Activated naive CD4-positive, alpha-beta T cell treated with anti-CD3 and anti-CD28 coated beads, Interleukin-2, amount 10 ng/mL, durations not matched to agents 7 days and 5 days (primary cell): ENCODE results near the gene HYDIN.

ENCODE experiments used
- CTCF ChIA-PET: fragments of 350-600 bp; sonication (Branson Sonifier 250); formaldehyde crosslinking; loops from one replicate; lab custom pipeline; 2021; ENCODE audit warnings: antibody characterized with exemption; lab: Charles Lee
- DNase-seq: peaks from one replicate; pipeline ENCODE4 v3.0.0-alpha.2; 2020
- H3K27ac Mint-ChIP-seq: one replicate; pipeline ENCODE4 v1.8.0; 2021; ENCODE audit warnings: mild to moderate bottlenecking, moderate library complexity, mixed read lengths
- H3K27me3 Mint-ChIP-seq: one replicate; pipeline ENCODE4 v1.8.0; 2021; ENCODE audit warnings: mild to moderate bottlenecking, mixed read lengths
- H3K36me3 Mint-ChIP-seq: one replicate; pipeline ENCODE4 v1.8.0; 2021; ENCODE audit warnings: mixed read lengths
- H3K4me1 Mint-ChIP-seq: one replicate; pipeline ENCODE4 v1.8.0; 2021; ENCODE audit warnings: mixed read lengths
- H3K4me3 Mint-ChIP-seq: one replicate; pipeline ENCODE4 v1.8.0; 2021; ENCODE audit warnings: mild to moderate bottlenecking, moderate library complexity, mixed read lengths
- H3K9me3 Mint-ChIP-seq: one replicate; pipeline ENCODE4 v1.8.0; 2021; ENCODE audit warnings: mixed read lengths

Gene HYDIN

DNA sequence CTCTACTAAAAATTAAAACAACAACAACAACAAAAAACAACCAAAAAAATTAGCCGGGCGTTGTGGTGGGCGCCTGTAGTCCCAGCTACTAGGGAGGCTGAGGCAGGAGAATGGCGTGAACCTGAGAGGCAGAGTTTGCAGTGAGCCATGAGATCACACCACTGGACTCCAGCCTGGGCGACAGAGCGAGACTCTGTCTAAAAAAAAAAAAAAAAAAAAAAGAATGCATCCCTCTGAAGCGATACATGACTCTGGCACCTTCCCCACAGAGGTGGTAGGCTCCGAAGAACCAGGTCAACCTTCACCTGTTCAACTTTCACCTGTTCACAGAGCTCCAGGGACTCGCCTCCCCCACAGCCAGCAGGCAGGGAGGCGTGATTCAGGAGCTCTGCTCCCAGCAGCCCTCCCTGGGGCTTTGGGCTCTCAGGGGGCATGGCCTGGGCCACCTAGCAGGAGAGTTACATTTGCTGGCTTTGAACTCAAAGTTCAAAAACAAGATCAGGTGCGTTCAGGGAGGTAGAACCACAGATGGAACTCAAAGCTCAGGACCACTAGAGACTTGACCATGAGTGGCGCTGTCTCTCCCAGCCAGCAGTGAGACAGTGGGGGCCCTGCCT is 435.1 kb downstream of the HYDIN start:
- Mint-ChIP-seq H3K4me1 (peaks cover 27% of the 10 kb centered on the region), H3K36me3 (no peaks in the 10 kb centered on the region)
- CTCF ChIA-PET = no interaction called here

GRCh38 chr16:70793851-70794502 is 436.5 kb downstream of the HYDIN start:
- CTCF ChIA-PET = no interaction called here
- no peak for DNase-seq
- Mint-ChIP-seq H3K27me3 (no peaks in the 10 kb centered on the region), H3K27ac (no peak overlapping the region), H3K36me3 (no peaks in the 10 kb centered on the region), H3K9me3 (no peaks in the 10 kb centered on the region), H3K4me3 (no peak overlapping the region), H3K4me1 (peaks cover 13% of the 10 kb centered on the region)

More for the DNA sequence above, 435.1 kb downstream of the HYDIN start:
- H3K27ac Mint-ChIP-seq = no peak overlapping the region
- no peak overlapping the region for H3K4me3 Mint-ChIP-seq
- no peaks in the 10 kb centered on the region for H3K9me3 Mint-ChIP-seq
- H3K27me3 Mint-ChIP-seq = no peaks in the 10 kb centered on the region
- no peak for DNase-seq

DNA sequence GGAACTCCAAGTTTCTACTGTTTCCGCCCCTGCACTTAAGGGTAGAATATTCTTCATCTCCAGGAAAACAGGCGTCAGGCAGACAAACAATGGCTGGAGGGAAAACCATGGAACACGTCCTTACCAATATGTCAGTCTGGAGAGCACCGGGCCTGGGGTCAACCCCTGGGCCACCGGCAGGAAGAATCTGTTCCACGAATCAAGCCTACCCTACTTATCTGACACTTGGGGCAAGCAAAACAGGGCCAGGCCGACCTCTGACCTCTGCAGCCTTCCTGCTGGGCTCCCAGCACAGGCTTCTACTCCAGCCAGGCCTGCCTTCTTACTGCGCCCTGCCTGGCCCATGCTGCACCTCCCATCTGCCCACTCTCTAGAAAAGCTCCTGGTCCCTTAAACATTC is 439.7 kb downstream of the HYDIN start:
- no peaks in the 10 kb centered on the region for H3K27me3 Mint-ChIP-seq
- peaks cover 2% of the 10 kb centered on the region for H3K4me1 Mint-ChIP-seq
- DNase-seq = no peak
- H3K36me3 Mint-ChIP-seq = no peaks in the 10 kb centered on the region
- H3K27ac Mint-ChIP-seq = no peak overlapping the region
- CTCF ChIA-PET = no interaction called here
- H3K4me3 Mint-ChIP-seq = no peak overlapping the region
- H3K9me3 Mint-ChIP-seq = no peaks in the 10 kb centered on the region

DNA sequence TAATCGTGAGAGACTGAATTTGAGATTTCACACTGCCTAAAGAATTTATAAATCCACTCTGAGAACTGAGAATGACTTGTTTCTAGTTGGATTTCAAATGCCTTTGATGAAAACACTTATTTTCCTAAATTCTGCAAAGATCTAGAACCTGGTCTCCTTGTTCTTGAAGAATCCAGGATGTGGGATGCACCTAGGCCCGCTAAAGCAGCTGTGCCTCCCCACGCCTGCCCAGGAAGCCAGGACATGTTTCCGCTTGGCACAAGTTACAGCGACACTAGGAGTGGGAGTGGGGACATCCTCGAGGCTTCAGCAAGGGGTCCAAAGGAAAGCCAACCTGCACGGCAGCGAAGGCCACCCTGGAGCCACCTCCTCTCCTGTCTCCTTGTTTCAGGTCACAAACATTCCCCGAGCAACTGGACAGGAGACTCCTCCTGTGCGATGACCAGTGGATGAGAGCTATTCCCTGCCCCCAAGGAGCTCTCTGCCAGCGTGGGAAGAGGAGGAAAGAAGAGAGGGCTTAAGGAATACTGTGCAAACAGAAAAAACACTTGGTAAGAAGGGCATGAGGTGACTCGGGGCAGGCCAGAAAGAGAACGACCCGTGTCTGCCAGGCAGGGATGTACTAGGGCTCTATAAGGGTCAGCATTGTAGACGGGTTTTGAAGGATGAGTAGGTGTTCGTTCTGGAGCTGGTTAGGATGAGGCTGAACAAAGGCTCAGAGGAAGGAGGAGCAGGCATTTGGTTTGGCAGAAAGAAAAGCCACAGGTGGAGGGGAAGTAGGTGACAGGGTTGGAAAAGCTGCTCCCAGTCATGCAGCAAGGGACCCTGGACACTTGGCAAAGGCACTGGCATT is 440.7 kb downstream of the HYDIN start:
- CTCF ChIA-PET = interaction anchor here (0.6 kb wide), 1 partner anchor 448 kb away, joined by 3 read pairs; no protein-coding TSS in a partner anchor
- Mint-ChIP-seq H3K36me3 (peaks cover 3% of the 10 kb centered on the region), H3K27ac (peak overlapping the region; percentile 2), H3K9me3 (no peaks in the 10 kb centered on the region), H3K27me3 (no peaks in the 10 kb centered on the region), H3K4me1 (peaks cover 2% of the 10 kb centered on the region), H3K4me3 (no peak overlapping the region)
- DNase-seq = no peak

- Mint-ChIP-seq H3K4me3 (no peak overlapping the region), H3K36me3 (peaks cover 10% of the 10 kb centered on the region), H3K4me1 (no peaks in the 10 kb centered on the region), H3K27ac (no peak overlapping the region), H3K9me3 (no peaks in the 10 kb centered on the region), H3K27me3 (no peaks in the 10 kb centered on the region)
- no peak for DNase-seq
- CTCF ChIA-PET = no interaction called here
These were observed 441.6 kb downstream of the HYDIN start for GRCh38 chr16:70788668-70789594.

DNA sequence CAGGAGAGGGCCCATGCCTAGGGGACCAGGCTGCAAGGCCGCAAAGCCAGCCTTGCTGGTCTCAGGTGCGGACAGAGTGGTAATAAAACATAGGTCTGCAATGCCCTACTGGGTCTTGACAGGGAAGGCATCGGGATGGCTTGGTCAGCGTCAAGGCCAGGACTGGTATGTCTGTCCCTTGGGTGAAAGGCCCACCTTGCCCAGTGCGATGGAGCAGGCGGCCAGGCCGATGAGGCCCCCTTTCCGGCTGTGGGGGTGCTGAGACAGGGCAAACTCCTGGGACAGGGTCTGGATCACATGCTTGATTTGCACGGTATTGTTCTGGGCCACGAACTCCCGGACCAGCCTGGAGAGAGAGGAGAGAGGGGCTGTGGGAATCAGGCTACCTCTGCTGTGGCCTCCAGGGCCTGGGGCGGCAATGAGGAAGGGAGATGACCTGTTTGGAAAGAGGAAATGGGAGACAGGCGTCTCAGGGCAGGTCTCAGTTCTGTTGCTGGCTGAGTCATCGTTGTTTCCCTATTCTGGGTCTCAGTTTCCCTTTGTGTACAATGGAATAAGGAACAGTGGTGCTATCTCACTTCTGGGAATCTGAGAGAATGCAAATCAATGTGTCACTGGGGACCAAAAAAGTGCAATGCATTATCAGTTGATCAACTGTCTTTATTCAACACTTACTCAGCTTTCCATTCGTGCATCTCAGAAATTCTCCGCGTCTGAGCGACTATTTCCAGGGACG is 444.3 kb downstream of the HYDIN start:
- no peak overlapping the region for H3K4me3 Mint-ChIP-seq
- CTCF ChIA-PET = interaction anchor here (1.4 kb wide), 1 partner anchor 15 kb away, joined by 6 read pairs; no protein-coding TSS in a partner anchor
- H3K4me1 Mint-ChIP-seq = no peaks in the 10 kb centered on the region
- no peak overlapping the region for H3K27ac Mint-ChIP-seq
- H3K27me3 Mint-ChIP-seq = no peaks in the 10 kb centered on the region
- DNase-seq = no peak
- H3K9me3 Mint-ChIP-seq = no peaks in the 10 kb centered on the region
- H3K36me3 Mint-ChIP-seq = peaks cover 36% of the 10 kb centered on the region

DNA sequence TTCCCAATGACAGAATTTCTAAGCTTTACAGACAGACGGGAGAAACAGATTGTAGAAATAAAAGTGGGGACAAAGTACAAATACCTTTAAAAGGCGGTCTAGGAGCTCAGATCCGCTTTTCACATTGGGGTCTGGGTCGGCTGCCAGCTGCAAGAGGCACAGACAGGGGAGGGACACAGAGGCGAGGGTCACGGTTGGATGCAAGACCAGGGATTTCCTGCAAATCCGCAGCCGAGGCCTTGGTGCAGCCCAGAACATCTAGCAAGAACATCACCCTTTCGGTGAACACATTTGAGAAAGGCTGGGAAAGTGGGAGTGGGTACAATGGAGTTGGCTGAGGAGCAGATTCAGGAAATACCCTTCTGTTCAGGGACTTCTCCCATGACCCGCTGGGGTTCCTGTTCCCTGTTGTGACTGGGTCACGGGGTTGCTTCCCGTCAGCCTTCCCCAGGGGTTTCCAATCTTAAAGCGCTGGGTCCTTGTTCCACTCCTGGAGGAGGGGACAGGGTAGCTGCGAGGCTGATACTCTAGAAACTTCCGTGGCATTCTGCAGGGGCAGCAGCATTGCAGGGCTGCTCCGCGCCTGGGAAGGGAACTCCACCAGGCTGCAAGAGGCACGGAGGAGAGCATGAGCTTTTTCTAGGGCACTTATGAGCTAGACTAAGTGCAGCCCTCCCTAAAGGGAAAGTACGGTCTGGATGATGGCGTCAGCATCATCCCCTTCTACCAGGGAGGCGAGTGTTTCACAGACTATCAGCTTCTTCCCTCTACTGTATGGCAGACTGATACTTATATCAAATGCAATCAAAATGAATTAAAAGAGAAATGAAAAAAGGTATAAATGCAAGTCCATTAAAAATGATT is 445.6 kb downstream of the HYDIN start:
- H3K27ac Mint-ChIP-seq = no peak overlapping the region
- no peaks in the 10 kb centered on the region for H3K9me3 Mint-ChIP-seq
- no peaks in the 10 kb centered on the region for H3K27me3 Mint-ChIP-seq
- H3K36me3 Mint-ChIP-seq = peaks cover 49% of the 10 kb centered on the region
- no peak for DNase-seq
- no peak overlapping the region for H3K4me3 Mint-ChIP-seq
- no peaks in the 10 kb centered on the region for H3K4me1 Mint-ChIP-seq
- CTCF ChIA-PET = interaction anchor here (1.0 to 1.5 kb wide), 3 partner anchors 10 to 15 kb away, joined by 4 to 6 read pairs (median 4); no protein-coding TSS in a partner anchor

DNA sequence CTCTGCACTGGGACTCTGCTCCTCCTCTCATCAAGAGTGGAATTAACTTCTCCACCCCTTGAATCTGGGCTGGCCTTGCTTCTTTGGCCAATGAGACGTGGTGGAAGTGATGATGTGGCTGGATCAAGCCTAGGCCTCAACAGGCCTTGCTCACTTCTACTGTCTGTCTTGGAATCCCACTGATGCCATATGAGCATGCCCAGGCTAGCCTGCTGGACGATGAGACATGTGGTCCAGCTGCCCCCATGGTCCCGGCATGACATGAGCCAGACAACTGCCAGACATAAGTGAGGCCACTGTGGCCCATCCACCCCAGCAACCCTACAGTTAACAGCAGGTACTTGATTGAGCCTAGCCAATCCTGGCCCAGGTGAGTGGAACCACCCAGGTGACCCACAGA is 448.3 kb downstream of the HYDIN start:
- Mint-ChIP-seq H3K27ac (peak overlapping the region; percentile 11), H3K36me3 (peaks cover 56% of the 10 kb centered on the region), H3K27me3 (no peaks in the 10 kb centered on the region), H3K4me3 (no peak overlapping the region), H3K4me1 (no peaks in the 10 kb centered on the region), H3K9me3 (no peaks in the 10 kb centered on the region)
- no peak for DNase-seq
- CTCF ChIA-PET = no interaction called here

GRCh38 chr16:70781800-70782199 is 448.7 kb downstream of the HYDIN start:
- H3K9me3 Mint-ChIP-seq = no peaks in the 10 kb centered on the region
- peaks cover 58% of the 10 kb centered on the region for H3K36me3 Mint-ChIP-seq
- no peaks in the 10 kb centered on the region for H3K4me1 Mint-ChIP-seq
- no peak overlapping the region for H3K4me3 Mint-ChIP-seq
- CTCF ChIA-PET = interaction anchor here (3.0 kb wide), 1 partner anchor 11 kb away, joined by 13 read pairs; no protein-coding TSS in a partner anchor
- DNase-seq = no peak
- no peak overlapping the region for H3K27ac Mint-ChIP-seq
- H3K27me3 Mint-ChIP-seq = no peaks in the 10 kb centered on the region

DNA sequence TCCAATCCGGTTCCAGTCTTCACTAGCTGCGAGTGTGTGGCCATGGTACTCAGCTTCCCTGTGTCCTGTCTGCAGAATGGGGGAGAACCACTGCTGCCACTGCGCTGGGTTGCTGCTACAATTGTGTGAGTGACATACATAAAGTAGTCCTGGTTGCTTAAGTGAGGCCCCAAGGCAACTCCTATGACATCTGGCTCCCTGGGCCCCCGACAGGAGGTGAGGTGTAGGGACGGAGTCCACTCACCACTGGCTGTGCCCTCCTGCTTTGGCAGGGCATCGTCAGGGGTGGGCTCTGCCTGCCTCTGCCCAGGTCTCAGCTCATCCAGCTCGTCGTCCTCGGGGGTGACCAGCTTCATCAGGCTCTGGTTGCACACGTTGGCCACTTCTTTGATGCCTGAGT is 450.0 kb downstream of the HYDIN start:
- no peak for DNase-seq
- CTCF ChIA-PET = interaction anchor here (3.0 kb wide), 1 partner anchor 10 kb away, joined by 13 read pairs; no protein-coding TSS in a partner anchor
- Mint-ChIP-seq H3K27me3 (no peaks in the 10 kb centered on the region), H3K9me3 (no peaks in the 10 kb centered on the region), H3K27ac (no peak overlapping the region), H3K36me3 (peaks cover 58% of the 10 kb centered on the region), H3K4me1 (no peaks in the 10 kb centered on the region), H3K4me3 (no peak overlapping the region)

DNA sequence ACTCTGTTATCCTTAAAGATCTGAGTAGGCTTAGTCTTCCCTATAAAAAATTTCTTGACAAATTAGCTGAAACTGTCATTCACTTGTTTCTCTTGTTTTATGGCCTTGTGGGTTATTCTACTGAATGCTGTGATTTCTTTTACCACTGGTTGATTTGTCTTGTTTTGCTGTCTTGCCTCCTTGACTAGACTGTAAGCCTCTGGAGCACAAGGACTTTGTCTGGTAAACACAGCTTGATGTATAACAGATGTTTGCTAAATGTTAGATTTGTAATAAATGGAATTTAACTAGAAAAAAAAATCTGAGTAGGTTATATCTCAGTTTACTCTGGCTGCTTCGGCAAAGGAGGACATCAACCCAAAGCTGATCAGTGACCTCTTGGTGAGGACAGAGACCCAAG is 451.2 kb downstream of the HYDIN start:
- no peak for DNase-seq
- Mint-ChIP-seq H3K27ac (no peak overlapping the region), H3K4me3 (no peak overlapping the region), H3K36me3 (peaks cover 52% of the 10 kb centered on the region), H3K9me3 (no peaks in the 10 kb centered on the region), H3K4me1 (no peaks in the 10 kb centered on the region), H3K27me3 (no peaks in the 10 kb centered on the region)
- CTCF ChIA-PET = interaction anchor here (3.0 kb wide), 1 partner anchor 8 kb away, joined by 13 read pairs; no protein-coding TSS in a partner anchor

DNA sequence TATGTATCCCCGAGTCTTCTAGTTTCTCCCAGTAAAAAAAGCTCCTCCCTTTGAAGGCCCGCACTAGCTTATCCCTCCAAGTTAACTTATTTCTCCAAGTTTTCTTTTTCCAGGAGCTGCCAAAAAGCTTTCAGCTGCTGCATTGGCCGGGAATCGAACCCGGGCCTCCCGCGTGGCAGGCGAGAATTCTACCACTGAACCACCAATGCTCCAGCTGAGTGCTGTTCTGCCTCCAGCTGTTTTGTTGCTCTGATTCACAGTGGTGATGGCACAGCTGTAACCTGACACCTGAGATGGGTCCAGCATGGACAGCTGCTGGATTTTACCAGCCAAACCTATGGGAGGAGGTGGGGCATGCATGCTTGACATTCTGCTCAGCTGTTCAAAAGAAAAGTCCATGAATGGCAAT is 451.6 kb downstream of the HYDIN start:
- H3K36me3 Mint-ChIP-seq = peaks cover 49% of the 10 kb centered on the region
- no peaks in the 10 kb centered on the region for H3K9me3 Mint-ChIP-seq
- DNase-seq = no peak
- H3K4me3 Mint-ChIP-seq = no peak overlapping the region
- H3K4me1 Mint-ChIP-seq = no peaks in the 10 kb centered on the region
- H3K27ac Mint-ChIP-seq = no peak overlapping the region
- no peaks in the 10 kb centered on the region for H3K27me3 Mint-ChIP-seq
- CTCF ChIA-PET = interaction anchor here (3.0 kb wide), 1 partner anchor 8 kb away, joined by 13 read pairs; no protein-coding TSS in a partner anchor
